Jurkat, Clone E6-1 (cell line): ENCODE results near the gene CLTCL1.
A peak's percentile ranks its signal among the peaks of the same experiment; 100 is the strongest.
"Not testable (repeated sequence)": the region's sequence is repeated elsewhere in the genome, so short reads cannot be mapped to it uniquely, and the experiment has no call there.

Experiments used
- DNase-seq: peaks from one replicate; pipeline ENCODE4 v3.0.0-alpha.2; 2011; ENCODE audit warnings: low read depth, low spot score
- H3K4me3 ChIP-seq: 2 replicates; pipeline ENCODE4 v1.5.1; 2011; ENCODE audit warnings: mild to moderate bottlenecking, low read length, control low read depth, moderate library complexity

Gene CLTCL1

GRCh38 chr22:19292458-19293230 is 1.1 kb upstream of the CLTCL1 start:
- DNase-seq, result no peak
- H3K4me3 ChIP-seq, result peak overlapping the region; percentile 74

GRCh38 chr22:19291218-19291579 is 320 bp downstream of the CLTCL1 start:
- no peak for DNase-seq
- peak overlapping the region; percentile 55 for H3K4me3 ChIP-seq

- H3K4me3 ChIP-seq, result peak overlapping the region; percentile 55
- DNase-seq, result no peak
Observed at GRCh38 chr22:19290400-19291217, 910 bp downstream of the CLTCL1 start.

GRCh38 chr22:19289475-19290161 is 1.9 kb downstream of the CLTCL1 start:
- H3K4me3 ChIP-seq, result no peak overlapping the region
- DNase-seq, result peak; percentile 22

- no peak overlapping the region for H3K4me3 ChIP-seq
- no peak for DNase-seq
Observed at GRCh38 chr22:19287889-19288288, 3.6 kb downstream of the CLTCL1 start.

GRCh38 chr22:19287076-19287707 is 4.3 kb downstream of the CLTCL1 start:
- no peak overlapping the region for H3K4me3 ChIP-seq
- DNase-seq, result no peak

GRCh38 chr22:19285831-19286230 is 5.7 kb downstream of the CLTCL1 start:
- no peak for DNase-seq
- no peak overlapping the region for H3K4me3 ChIP-seq

- not testable (repeated sequence) for DNase-seq, H3K4me3 ChIP-seq
Observed at GRCh38 chr22:19279143-19279542, 12.4 kb downstream of the CLTCL1 start.

GRCh38 chr22:19277785-19278184 is 13.7 kb downstream of the CLTCL1 start:
- no peak overlapping the region for H3K4me3 ChIP-seq
- no peak for DNase-seq

GRCh38 chr22:19275919-19276600 is 15.5 kb downstream of the CLTCL1 start:
- DNase-seq, result no peak
- H3K4me3 ChIP-seq, result no peak overlapping the region

- no peak for DNase-seq
- H3K4me3 ChIP-seq, result no peak overlapping the region
Observed at GRCh38 chr22:19275513-19275912, 16.0 kb downstream of the CLTCL1 start.

GRCh38 chr22:19275104-19275503 is 16.4 kb downstream of the CLTCL1 start:
- no peak overlapping the region for H3K4me3 ChIP-seq
- no peak for DNase-seq

GRCh38 chr22:19271856-19272535 is 19.5 kb downstream of the CLTCL1 start:
- H3K4me3 ChIP-seq, result no peak overlapping the region
- DNase-seq, result no peak

- H3K4me3 ChIP-seq, result no peak overlapping the region
- DNase-seq, result no peak
Observed at GRCh38 chr22:19271273-19271855, 20.2 kb downstream of the CLTCL1 start.

GRCh38 chr22:19270873-19271272 is 20.6 kb downstream of the CLTCL1 start:
- DNase-seq, result no peak
- no peak overlapping the region for H3K4me3 ChIP-seq

- H3K4me3 ChIP-seq, result no peak overlapping the region
- no peak for DNase-seq
Observed at GRCh38 chr22:19266547-19267086, 24.9 kb downstream of the CLTCL1 start.

GRCh38 chr22:19265779-19266178 is 25.7 kb downstream of the CLTCL1 start:
- H3K4me3 ChIP-seq, result no peak overlapping the region
- no peak for DNase-seq

GRCh38 chr22:19260804-19261203 is 30.7 kb downstream of the CLTCL1 start:
- peak; percentile 47 for DNase-seq
- no peak overlapping the region for H3K4me3 ChIP-seq
